NCI-H1092 (cell line): Measurements from ENCODE around the gene ALDH7A1.
"Not testable (repeated sequence)": the region's sequence is repeated elsewhere in the genome, so short reads cannot be mapped to it uniquely, and the experiment has no call there.

Experiments
- DNase-seq: peaks from one replicate; lab custom pipeline; 2025; lab: John Stamatoyannopoulos, UW

ALDH7A1 gene

GRCh38 chr5:126595486-126596083 lies 566 bp upstream of the ALDH7A1 start:
- no peak for DNase-seq

- DNase-seq = no peak
Observed at GRCh38 chr5:126591549-126591948, 3.5 kb downstream of the ALDH7A1 start.

- no peak for DNase-seq
Observed at GRCh38 chr5:126589536-126590297, 5.3 kb downstream of the ALDH7A1 start.

- DNase-seq = no peak
Observed at GRCh38 chr5:126587551-126588390, 7.2 kb downstream of the ALDH7A1 start.

GRCh38 chr5:126583761-126584160 lies 11.3 kb downstream of the ALDH7A1 start:
- no peak for DNase-seq

GRCh38 chr5:126579716-126580115 lies 15.3 kb downstream of the ALDH7A1 start:
- no peak for DNase-seq

GRCh38 chr5:126577415-126577814 lies 17.6 kb downstream of the ALDH7A1 start:
- no peak for DNase-seq

GRCh38 chr5:126576974-126577373 lies 18.0 kb downstream of the ALDH7A1 start:
- DNase-seq = no peak

- no peak for DNase-seq
Observed at GRCh38 chr5:126575644-126576043, 19.4 kb downstream of the ALDH7A1 start.

- DNase-seq = no peak
Observed at GRCh38 chr5:126568206-126568755, 26.7 kb downstream of the ALDH7A1 start.

GRCh38 chr5:126562823-126563222 lies 32.2 kb downstream of the ALDH7A1 start:
- DNase-seq = no peak

- DNase-seq = no peak
Observed at GRCh38 chr5:126561908-126562307, 33.1 kb downstream of the ALDH7A1 start.

- not testable (repeated sequence) for DNase-seq
Observed at GRCh38 chr5:126555101-126555500, 39.9 kb downstream of the ALDH7A1 start.

- no peak for DNase-seq
Observed at GRCh38 chr5:126552614-126553013, 42.4 kb downstream of the ALDH7A1 start.

- DNase-seq = no peak
Observed at GRCh38 chr5:126544087-126544740, 50.8 kb downstream of the ALDH7A1 start.

GRCh38 chr5:126543660-126544059 lies 51.4 kb downstream of the ALDH7A1 start:
- DNase-seq = no peak

GRCh38 chr5:126543009-126543408 lies 52.0 kb downstream of the ALDH7A1 start:
- DNase-seq = no peak

- no peak for DNase-seq
Observed at GRCh38 chr5:126542441-126542840, 52.6 kb downstream of the ALDH7A1 start.

- DNase-seq = no peak
Observed at GRCh38 chr5:126540631-126541030, 54.4 kb downstream of the ALDH7A1 start.

- no peak for DNase-seq
Observed at GRCh38 chr5:126538579-126538978, 56.4 kb downstream of the ALDH7A1 start.

GRCh38 chr5:126536874-126537273 lies 58.1 kb downstream of the ALDH7A1 start:
- DNase-seq = no peak
